Right ventricle myocardium superior (tissue), 1 donor: ENCODE data around the gene ZNF506. TPM values are rescaled to one million over a fixed set of nuclear protein-coding genes. Genes with fewer than 3 reads are reported as not detected.
"Not testable (repeated sequence)": the region's sequence is repeated elsewhere in the genome, so short reads cannot be mapped to it uniquely, and the experiment has no call there.

Experiments used
- ATAC-seq: fragments of 200-7000 bp; cut with Tn5 transposase; one replicate; pipeline ENCODE4 v1.9.1; 2020; ENCODE audit warnings: mild to moderate bottlenecking; ENCODE audit not compliant: poor library complexity
- DNase-seq: peaks from one replicate; pipeline ENCODE4 v3.0.0-alpha.2; 2020
- intact Hi-C: fragments of 100-400 bp; cut with DNase I; formaldehyde crosslinking; loops from one replicate; pipeline ENCODE4 v1.11.2; 2022
- total RNA-seq: library from RNA; stranded (reverse); fragmentation: NEBNext Ultra II Directional; extraction: Animal tissue kit (Norgen Biotek cat#: 25700); gene quantifications from one replicate; pipeline ENCODE4 v1.2.1, GENCODE V29; 2021
- donor health status: DM: no; HTN: yes; CAD: no; lungs with severe emphysema.

The ZNF506 gene
- total RNA-seq, 1 donor from 2014 or later: 8.1 TPM

DNA sequence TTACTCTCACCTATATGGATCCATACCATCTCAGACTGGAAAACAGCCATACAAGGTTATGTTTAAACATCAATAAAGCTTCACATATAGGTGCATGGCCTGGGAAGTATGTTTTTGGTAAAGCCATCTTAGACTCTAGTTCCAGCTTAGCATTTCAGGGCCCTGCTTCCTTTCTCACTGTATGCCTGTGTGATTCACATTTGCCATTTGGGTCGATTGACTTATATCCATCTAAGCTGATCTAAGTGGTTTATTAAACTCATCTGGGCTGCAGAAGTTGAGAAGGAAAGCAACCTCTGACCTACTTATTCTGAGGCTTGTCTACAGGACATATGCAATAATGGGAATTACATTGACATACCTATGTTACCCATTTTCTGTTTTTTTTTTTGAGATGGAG, 33.5 kb downstream of the ZNF506 start:
- intact Hi-C loops: no loop called here
- ATAC-seq (no peak), DNase-seq (no peak)

DNA sequence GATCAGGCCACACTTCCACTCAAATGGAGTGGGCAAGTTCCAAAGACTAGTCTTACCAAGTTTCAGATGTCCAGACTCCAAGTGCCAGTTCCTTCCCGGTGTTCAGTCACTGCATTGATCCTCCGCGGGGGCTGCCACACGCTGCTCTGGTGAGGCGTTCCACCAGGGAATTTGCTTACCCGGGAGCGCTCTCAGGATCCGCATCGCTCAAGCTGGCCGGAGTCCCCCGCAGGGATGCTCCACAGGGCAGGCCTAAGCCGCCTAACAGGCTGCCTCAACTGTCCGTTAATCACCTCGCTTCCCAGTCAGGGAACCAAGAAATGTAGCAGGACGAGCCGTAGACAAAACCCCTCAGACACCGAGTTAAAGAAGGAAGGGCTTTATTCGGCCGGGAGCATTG, 36.1 kb downstream of the ZNF506 start:
- ATAC-seq, DNase-seq, intact Hi-C loops: not testable (repeated sequence)

DNA sequence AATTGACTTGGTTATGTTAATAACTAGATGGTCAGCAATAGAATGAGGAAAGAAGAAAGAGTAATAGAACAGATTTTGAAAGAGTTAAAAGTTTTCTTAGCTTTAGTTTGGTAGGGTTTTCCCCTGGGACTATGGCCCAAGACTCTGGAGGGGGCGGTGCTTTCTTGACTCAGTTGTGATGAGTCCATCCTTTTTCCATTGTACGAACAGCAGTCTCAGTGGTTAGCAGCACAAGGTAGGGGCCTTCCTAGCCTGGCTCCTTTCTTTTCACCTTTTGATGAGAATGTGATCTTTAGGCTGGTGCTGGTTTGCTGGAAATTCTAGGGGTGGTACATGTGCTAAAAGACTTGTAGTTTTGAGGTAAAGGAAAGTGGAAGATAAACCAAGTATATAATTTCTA, 38.8 kb downstream of the ZNF506 start:
- no peak for ATAC-seq
- DNase-seq: no peak
- intact Hi-C loops: no loop called here

DNA sequence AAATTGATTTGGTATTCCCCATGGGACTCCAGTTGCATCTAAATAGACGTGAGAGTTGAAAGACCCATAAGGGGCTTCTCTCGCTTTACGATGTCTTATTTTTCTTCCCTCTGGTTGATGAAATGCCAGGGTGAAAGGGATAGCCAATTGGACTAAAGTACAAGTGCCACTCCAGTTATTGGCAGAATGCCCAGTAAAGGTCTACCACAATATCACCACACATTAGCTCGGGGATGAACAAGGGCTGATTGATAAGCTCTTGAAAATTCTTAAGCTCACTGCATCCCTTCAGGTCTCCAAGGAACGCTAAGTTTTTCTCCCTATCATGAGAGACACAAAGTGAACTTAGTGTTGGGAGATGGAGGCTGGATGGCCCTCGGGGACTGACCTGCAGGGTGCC, 39.8 kb downstream of the ZNF506 start:
- intact Hi-C loops, DNase-seq, ATAC-seq: not testable (repeated sequence)

DNA sequence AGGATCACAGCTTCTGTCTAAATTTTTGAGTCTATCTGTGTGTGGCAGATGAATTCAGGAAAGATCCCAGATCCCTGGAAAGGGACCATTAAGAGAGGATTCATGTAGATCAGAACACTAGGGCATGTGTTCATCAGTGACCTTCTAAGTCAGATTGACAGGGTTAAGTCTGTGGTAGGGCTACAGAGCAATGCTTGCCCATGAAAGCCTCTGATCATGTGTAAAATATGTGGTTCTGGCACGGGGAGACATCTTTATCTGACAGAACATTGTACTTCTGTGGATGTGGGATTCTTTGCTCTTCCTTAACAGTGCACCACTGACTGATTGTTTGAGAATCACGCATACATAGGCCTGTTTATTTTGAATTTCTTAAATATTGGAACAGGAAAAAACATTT, 42.9 kb downstream of the ZNF506 start:
- DNase-seq (no peak), ATAC-seq (no peak)
- intact Hi-C loops: no loop called here

DNA sequence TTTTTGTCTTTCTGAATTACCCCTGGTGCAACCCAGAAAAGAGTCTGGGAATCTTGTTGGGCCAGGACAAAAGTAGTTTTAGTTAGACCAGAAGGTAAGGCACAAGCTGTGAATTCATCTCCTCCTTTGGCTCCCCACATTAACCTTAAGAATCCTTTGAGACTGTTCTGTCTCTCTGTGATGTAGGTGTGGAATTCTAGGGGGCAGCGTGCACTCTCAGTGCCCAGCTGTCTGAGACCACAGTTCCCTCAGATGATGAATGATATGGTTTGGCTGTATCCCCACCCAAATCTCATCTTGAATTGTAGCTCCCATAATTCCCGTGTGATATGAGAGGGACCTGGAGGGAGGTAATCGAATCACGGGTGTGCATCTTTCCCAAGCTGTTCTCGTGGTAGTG, 43.9 kb downstream of the ZNF506 start:
- ATAC-seq (no peak), DNase-seq (no peak)
- intact Hi-C loops: no loop called here

DNA sequence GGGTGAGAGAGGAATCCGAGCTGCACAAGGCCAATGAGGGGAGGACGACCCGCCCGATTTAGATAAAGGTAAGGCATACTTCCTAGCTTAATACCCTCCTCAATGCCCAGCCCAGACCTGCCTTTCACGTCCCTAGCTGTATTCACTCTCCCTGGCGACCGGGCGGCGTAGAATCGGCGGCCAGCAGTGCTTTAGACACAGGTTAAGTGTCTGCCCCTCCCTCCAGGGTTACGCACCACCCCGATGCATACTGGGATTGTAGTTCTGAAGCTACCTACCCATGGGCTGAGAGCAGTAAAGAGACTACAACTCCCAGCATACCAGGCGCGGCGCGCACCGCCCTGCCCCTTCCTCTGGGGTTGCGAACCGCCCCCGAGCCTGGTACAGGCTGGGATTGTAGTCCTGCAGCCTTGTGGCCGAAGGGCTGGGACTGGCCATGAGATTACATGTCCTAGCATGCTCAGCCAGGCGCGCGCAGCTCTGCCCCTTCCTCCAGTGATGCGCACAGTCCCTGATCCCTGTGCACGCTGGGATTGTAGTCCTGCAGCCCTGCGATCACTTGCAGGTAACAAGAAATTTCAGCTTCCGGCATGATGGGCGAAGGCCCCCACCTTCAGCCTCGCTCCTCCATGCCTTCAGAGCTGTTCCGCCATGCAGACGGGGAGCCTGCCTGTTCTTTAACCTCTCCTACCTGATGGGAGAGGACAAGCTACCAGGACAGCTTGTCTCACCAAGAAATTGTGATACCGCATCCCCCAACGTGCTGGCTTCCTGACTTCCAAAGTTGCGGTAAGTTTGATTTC, 45.1 kb downstream of the ZNF506 start:
- peak; percentile 99 for DNase-seq
- intact Hi-C loops: no loop called here
- ATAC-seq: peak; percentile 100

DNA sequence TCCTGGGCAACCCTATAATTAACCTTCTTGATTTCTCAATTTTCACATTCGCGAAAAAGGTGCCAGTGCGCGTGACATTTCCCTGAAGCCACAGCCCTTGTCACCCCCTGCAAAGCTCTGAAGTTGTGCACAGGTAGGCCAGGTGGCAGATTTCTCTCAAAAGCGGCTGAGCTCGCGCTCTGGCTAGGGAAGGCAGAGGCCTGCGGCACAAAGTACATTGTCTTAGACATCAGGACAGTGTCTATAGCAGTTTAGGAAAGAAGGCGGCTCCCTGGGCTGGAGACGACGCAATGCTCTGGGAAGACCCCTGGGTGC, 45.7 kb downstream of the ZNF506 start:
- ATAC-seq: no peak
- DNase-seq: no peak
- intact Hi-C loops: no loop called here

DNA sequence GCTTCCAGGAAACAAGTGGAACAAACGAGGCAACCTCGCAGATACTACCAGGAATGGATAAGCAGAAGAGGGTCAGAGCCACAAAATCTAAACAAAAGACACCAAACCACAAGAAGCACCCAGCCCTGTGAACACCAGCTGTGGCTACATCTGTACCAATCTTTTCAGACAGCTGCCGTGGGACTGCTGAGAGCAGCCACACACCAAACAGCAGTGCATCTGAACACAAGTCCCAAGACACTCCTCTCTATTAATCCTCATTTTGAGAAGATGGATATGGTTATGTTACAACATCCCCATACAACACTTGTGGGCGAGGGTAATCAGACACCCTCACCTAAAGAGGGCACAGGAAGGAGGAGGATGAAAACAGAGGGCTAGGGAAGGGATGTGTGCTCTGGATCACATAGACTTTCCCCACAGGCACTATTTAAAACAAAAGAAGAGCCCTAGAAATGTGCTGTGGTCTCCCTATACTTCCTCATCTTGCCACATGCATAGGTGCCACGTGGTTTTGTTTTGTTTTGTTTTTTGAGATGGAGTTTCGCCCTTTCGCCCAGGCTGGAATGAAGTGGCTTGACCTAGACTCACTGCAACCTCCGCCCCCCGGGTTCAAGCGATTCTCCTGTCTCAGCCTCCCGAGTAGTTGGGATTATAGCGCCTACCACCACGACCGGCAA, 47.1 kb downstream of the ZNF506 start:
- DNase-seq (no peak), ATAC-seq (no peak)

DNA sequence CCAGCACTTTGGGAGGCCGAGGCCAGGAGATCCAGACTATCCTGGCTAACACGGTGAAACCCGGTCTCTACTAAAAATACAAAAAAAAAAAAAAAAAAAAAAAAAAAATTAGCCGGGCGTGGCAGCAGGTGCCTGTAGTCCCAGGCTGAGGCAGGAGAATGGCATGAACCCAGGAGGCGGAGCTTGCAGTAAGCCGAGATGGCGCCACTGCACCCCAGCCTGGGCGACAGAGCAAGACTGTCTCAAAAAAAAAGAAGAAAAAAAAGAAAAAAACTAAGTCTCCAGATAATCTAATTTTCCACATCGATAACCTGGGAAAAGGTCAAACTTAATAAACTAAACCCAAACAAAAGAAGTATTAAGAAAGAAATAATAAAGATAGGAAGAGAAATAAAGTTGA, 49.6 kb downstream of the ZNF506 start:
- ATAC-seq, intact Hi-C loops: not testable (repeated sequence)

More for the DNA sequence above, 47.1 kb downstream of the ZNF506 start:
- intact Hi-C loops: no loop called here

DNA sequence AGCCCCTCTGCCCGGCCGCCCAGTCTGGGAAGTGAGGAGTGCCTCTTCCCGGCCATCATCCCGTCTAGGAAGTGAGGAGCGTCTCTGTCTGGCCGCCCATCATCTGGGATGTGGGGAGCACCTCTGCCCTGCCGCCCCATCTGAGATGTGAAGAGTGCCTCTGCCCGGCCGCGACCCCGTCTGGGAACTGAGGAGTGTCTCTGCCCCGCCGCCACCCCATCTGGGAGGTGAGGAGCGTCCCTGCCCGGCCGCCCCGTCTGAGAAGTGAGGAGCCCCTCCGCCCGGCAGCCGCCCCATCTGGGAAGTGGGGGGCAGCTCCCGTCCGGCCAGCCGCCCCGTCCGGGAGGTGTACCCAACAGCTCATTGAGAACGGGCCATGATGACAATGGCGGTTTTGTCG, 51.6 kb downstream of the ZNF506 start:
- ATAC-seq, DNase-seq, intact Hi-C loops: not testable (repeated sequence)

More for the DNA sequence above, 49.6 kb downstream of the ZNF506 start:
- DNase-seq: not testable (repeated sequence)

DNA sequence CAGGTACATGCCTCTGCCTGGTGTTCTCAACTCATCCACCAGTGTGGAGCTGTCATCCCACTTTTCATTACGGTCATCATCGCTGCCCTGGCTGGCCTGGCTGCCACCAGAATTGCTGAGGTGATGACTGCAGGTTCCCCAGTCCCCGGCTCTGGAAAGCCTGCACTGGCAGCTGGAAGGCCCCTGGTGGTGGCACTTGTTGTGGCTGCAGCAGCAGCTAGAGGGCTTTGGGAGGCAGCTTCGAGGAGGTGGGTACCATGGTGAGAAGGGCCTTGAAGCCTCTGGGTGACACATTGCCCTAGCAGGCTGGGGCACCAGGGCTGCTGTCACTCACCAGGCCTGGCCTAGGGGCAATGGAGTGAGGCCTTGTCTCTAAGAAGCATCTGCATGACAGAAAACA, 63.4 kb downstream of the ZNF506 start:
- ATAC-seq (no peak), DNase-seq (no peak)
- intact Hi-C loops: no loop called here

DNA sequence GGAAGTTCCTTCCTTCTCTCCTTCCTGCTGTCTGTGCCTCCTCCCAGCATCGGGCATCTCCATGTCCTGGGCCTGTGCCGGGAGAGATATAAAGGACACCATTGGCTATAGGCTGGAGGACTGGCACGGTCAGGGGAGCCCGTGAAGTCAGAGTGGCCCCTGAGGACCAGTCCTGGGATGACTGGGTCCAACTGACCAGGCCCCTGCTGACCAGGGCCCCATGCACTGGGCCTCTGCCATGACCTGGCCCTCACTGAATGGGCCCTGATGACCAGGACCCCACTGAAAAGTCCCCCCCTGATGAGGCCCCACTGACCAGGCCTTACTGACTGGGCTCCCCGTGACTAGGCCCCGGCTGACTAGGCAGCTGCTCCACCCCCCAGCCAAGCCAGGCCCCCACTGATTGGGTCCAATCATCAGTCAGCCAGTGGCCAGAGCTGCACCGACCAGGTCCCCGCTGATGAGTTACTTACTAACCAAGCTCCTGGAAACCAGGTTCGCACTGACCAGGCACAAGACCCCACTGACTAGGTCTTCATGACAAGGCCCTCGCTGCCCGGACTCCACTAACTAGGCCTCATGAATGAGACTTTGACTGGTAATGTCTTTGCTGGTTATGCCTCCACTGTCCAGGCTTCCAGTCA, 68.7 kb downstream of the ZNF506 start:
- ATAC-seq: no peak
- intact Hi-C loops: no loop called here
- no peak for DNase-seq

DNA sequence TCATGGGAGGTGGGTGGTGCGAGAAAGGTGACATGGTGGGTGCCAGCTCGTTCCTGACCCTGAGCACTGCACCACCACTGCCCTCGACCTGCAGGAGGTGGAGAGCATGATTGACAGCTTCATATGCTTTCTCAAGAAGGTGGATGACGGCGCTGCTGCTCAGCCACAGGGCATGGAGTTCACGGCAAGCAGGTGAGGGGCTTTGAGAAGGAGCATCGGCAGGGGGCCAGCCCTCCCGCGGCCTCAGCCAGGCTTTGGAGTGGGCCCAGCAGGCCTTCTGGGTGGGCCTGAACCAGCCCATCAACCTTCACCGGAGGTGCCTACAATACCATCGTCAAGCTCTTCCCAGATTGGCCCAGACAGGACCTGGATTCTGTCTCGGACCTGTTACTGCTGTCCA, 69.7 kb downstream of the ZNF506 start:
- intact Hi-C loops: no loop called here
- ATAC-seq: no peak

DNA sequence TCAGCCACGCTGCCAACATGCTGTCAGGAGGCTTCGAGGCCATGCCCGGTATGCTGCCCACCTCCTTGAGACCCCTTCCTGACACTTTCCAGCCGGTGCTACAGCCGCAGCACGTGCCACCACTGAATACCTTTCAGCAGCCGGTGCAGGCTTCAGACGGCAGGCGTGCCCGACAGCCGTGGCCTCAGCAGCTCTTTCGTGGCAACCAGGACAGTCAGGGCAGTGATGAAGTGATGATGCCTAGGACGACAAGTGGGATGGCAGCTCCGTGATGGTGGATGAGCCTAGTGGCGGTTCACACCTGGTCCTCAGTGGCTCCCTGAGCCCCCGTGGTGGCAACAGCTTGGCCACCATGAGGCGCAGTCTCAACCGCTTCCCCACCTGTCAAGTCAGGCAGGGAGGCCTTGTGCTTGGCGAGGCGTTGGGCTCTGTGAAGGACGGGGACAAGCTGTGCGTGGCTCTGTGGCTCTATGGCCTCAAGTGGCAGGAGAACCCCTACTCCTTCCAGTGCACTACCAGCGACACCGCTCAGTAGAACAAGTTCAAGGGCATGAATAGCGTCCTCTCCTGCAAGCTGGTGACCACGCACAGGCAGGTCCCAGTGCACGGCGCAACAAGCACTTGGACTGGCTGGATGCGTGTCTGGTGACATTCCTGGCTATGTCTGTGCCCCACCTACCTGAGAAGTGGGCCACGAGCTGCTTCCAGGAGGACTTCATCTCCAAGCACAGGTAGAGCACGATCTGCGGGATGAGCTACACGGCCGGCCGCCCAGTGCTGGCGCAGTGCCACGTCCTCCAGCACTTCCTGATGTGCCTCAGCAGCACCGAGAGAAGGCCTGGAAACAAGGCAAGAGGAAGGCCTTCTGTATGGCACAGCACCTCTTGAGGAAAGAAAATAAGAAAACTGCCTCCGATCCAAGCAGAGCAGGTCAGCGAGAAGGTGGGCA, 70.4 kb downstream of the ZNF506 start:
- intact Hi-C loops: no loop called here
- DNase-seq (no peak), ATAC-seq (no peak)

More for the DNA sequence above, 69.7 kb downstream of the ZNF506 start:
- no peak for DNase-seq

DNA sequence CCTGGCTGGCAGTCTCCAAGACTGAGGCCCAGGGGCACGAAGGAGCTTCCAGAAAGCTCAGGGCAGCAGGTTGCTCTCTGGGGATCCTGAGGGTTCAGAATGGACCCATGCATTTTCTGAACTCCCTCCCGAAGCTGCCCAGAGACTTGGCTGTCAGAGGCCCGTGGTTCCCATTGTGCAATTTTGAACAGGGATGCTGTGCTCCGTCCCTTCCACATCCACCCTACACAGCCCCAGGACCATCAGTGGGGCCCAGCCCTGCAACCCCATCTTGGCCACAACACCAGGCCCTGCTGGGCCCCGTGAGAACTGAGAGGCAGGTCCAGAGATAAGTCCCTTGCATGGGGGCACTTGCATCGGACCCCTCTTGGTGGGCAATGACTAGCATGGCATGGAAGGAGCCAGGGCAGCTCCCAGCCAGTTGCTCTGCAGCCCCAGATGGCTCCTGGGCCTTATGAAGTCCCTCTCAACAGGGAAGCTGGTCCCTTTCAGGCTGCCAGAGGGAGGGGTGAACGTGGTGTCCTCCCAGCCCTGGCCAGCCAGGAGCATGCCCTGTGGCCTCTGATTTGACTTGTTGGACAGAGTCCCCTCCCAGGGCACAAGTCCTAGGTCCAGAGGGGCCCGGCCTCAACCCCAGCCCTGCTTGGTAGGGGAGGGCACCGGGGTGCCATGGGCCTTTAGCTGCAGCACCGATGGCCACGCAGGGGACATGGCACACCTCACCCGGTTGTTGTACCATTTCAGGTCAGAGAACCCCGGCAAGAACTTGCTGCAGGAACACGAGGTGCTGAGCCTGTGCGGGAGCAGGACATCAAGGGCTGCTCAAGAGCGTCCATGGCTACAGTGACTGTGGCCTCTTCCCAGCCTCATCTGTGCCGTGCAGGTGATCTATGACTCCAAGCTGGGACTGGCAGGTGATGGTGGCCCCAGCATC, 71.4 kb downstream of the ZNF506 start:
- ATAC-seq (no peak), DNase-seq (no peak)
- intact Hi-C loops: no loop called here

DNA sequence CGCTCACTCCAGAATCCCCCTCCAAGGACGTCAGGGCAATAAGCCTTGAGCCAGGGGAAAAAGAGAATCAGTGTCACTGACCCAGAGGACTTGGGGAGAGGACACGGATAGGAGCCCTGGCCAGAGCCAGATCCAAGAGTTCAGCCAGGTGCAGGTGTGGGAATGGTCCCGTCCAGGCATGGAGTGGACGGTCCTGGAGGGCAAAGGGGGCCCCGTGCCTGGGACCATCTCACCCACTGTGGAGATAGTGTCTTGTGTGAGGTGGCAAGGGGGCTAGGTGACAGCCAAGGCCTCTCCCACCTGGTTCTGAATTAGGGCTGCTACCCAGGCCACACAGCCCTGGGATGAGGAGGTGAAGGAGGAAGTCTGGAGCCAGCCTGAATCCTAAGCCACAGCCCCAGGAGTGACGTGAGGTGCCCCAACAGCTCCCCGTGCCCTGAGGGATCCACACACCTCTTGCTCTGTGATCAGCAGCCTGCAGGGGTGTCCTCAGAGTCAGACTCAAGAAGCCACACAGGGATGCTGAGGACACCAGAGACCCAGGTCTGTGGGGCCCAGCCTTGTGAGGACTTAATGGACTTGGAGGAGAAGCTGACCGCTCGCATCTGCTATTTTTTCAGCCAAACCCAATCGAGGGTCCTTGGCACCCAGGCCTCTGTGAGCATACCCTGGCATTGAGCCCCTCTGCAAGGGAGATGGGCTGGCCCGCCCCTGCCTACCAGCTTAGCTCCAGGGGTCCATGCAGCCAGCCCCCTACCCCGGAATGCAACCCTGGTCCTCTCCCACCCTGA, 72.2 kb downstream of the ZNF506 start:
- intact Hi-C loops: no loop called here
- ATAC-seq (no peak), DNase-seq (no peak)
